ENCODE data around the gene CYTIP.

CYTIP gene

GRCh38 chr2:157443795-157444640 is at the start of gene CYTIP:
TSS of gene CYTIP (minus strand) at chr2:157444089. CDS start at chr2:157444020, 69 bp downstream.
- peak; percentile 41 for DNase-seq

- DNase-seq: peak; percentile 71
These were observed 48.4 kb upstream of the CYTIP start for GRCh38 chr2:157492189-157492773.

GRCh38 chr2:157489983-157490382 is 46.1 kb upstream of the CYTIP start:
- DNase-seq: no peak

GRCh38 chr2:157488877-157489276 is 45.0 kb upstream of the CYTIP start:
- no peak for DNase-seq

- no peak for DNase-seq
These were observed 43.9 kb upstream of the CYTIP start for GRCh38 chr2:157487747-157488146.

- no peak for DNase-seq
These were observed 43.4 kb upstream of the CYTIP start for GRCh38 chr2:157487271-157487610.

- DNase-seq: no peak
These were observed 42.8 kb upstream of the CYTIP start for GRCh38 chr2:157486596-157487270.

GRCh38 chr2:157480182-157480961 is 36.5 kb upstream of the CYTIP start:
- no peak for DNase-seq

- DNase-seq: no peak
These were observed 35.5 kb upstream of the CYTIP start for GRCh38 chr2:157479081-157480027.

- no peak for DNase-seq
These were observed 34.0 kb upstream of the CYTIP start for GRCh38 chr2:157477919-157478318.

GRCh38 chr2:157476953-157477709 is 33.2 kb upstream of the CYTIP start:
- no peak for DNase-seq

- no peak for DNase-seq
These were observed 32.0 kb upstream of the CYTIP start for GRCh38 chr2:157475722-157476390.

- DNase-seq: no peak
These were observed 29.7 kb upstream of the CYTIP start for GRCh38 chr2:157473581-157473980.

GRCh38 chr2:157471078-157471477 is 27.2 kb upstream of the CYTIP start:
- no peak for DNase-seq

GRCh38 chr2:157470321-157470720 is 26.4 kb upstream of the CYTIP start:
- DNase-seq: no peak

- DNase-seq: no peak
These were observed 25.8 kb upstream of the CYTIP start for GRCh38 chr2:157469726-157470125.

- no peak for DNase-seq
These were observed 25.2 kb upstream of the CYTIP start for GRCh38 chr2:157468931-157469708.

GRCh38 chr2:157466764-157467163 is 22.9 kb upstream of the CYTIP start:
- no peak for DNase-seq

- no peak for DNase-seq
These were observed 21.7 kb upstream of the CYTIP start for GRCh38 chr2:157465554-157465953.

GRCh38 chr2:157463002-157463401 is 19.1 kb upstream of the CYTIP start:
- DNase-seq: no peak

All from activated CD4-positive, alpha-beta T cell treated with anti-CD3 and anti-CD28 coated beads, Interleukin-2, amount 50 U/mL, for 1 hour (primary cell).